ENCODE data around the gene PAQR8. TPM values are rescaled to one million over a fixed set of nuclear protein-coding genes. Genes with fewer than 3 reads are reported as not detected.

Gene PAQR8
- total and polyA plus RNA-seq, 2 of the 13 experiments (the other 11 are each of a cell fraction or from before 2014, with no cell fraction given): 37.7 to 50.7 TPM

DNA sequence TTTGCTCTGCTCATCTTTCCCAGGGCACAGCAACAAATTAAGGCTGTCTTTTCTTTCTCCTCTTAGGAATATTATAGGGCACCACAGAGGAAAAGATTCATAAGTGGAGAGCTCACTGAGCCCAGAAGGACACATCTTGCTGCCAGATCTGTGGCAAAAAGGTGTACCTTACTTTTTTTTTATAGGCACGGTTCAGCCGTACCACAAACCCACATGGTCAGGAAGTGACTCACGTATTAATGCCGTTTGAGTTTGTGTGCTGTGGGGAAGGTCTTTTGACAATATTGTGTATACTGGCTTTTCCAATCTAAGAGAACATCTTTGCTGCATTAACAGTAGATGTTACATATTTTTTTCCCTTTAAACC is 28.4 kb downstream of the PAQR8 start (continued):
- TF ChIP-seq KAT7 (CRISPR knock-in tag; IDR thresholded peaks at IDR 0.05; ENCODE audit: borderline replicate concordance) (no peak), ZBTB3 (CRISPR knock-in tag; IDR thresholded peaks at IDR 0.05; ENCODE audit: borderline replicate concordance, low read depth) (0 out of 2 replicates have a peak, but pooled peaks have one; percentile 48), HNF4A (CRISPR knock-in tag; IDR thresholded peaks at IDR 0.05) (0 out of 2 replicates have a peak, but pooled peaks have one; percentile 7), SALL2 (CRISPR knock-in tag; IDR thresholded peaks at IDR 0.05) (no peak), HNRNPLL (IDR thresholded peaks at IDR 0.05; ENCODE audit: low read depth, low read length, poor library complexity, severe bottlenecking) (no peak), NFRKB (IDR thresholded peaks at IDR 0.05) (no peak), ARNT2 (CRISPR knock-in tag; IDR thresholded peaks at IDR 0.05; ENCODE audit: low read depth) (no peak), ZSCAN29 (CRISPR knock-in tag; conservative IDR thresholded peaks at IDR 0.05) (no peak), MXD4 (CRISPR knock-in tag; IDR thresholded peaks at IDR 0.05) (no peak), GABPA (IDR thresholded peaks at IDR 0.05; ENCODE audit: low read depth, low read length) (no peak), GABPA (CRISPR knock-in tag; IDR thresholded peaks at IDR 0.05; ENCODE audit: low read depth) (no peak), ZC3H4 (CRISPR knock-in tag; IDR thresholded peaks at IDR 0.05; ENCODE audit: borderline replicate concordance) (no peak), ZEB1 (IDR thresholded peaks at IDR 0.05; ENCODE audit: insufficient replicate concordance, low read depth) (no peak), MAFF (IDR thresholded peaks at IDR 0.05; ENCODE audit: low read depth, low read length) (no peak), TMF1 (CRISPR knock-in tag; IDR thresholded peaks at IDR 0.05; ENCODE audit: low read depth) (no peak)
- TF ChIP-seq, protein P1, sequence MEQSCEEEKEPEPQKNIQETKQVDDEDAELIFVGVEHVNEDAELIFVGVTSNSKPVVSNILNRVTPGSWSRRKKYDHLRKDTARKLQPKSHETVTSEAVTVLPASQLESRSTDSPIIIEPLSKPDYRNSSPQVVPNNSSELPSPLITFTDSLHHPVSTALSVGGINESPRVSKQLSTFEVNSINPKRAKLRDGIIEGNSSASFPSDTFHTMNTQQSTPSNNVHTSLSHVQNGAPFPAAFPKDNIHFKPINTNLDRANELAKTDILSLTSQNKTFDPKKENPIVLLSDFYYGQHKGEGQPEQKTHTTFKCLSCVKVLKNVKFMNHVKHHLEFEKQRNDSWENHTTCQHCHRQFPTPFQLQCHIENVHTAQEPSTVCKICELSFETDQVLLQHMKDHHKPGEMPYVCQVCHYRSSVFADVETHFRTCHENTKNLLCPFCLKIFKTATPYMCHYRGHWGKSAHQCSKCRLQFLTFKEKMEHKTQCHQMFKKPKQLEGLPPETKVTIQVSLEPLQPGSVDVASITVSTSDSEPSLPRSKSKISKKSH (CRISPR knock-in tag; IDR thresholded peaks at IDR 0.05; ENCODE audit: borderline replicate concordance): no peak
- TF ChIP-seq, protein P2, sequence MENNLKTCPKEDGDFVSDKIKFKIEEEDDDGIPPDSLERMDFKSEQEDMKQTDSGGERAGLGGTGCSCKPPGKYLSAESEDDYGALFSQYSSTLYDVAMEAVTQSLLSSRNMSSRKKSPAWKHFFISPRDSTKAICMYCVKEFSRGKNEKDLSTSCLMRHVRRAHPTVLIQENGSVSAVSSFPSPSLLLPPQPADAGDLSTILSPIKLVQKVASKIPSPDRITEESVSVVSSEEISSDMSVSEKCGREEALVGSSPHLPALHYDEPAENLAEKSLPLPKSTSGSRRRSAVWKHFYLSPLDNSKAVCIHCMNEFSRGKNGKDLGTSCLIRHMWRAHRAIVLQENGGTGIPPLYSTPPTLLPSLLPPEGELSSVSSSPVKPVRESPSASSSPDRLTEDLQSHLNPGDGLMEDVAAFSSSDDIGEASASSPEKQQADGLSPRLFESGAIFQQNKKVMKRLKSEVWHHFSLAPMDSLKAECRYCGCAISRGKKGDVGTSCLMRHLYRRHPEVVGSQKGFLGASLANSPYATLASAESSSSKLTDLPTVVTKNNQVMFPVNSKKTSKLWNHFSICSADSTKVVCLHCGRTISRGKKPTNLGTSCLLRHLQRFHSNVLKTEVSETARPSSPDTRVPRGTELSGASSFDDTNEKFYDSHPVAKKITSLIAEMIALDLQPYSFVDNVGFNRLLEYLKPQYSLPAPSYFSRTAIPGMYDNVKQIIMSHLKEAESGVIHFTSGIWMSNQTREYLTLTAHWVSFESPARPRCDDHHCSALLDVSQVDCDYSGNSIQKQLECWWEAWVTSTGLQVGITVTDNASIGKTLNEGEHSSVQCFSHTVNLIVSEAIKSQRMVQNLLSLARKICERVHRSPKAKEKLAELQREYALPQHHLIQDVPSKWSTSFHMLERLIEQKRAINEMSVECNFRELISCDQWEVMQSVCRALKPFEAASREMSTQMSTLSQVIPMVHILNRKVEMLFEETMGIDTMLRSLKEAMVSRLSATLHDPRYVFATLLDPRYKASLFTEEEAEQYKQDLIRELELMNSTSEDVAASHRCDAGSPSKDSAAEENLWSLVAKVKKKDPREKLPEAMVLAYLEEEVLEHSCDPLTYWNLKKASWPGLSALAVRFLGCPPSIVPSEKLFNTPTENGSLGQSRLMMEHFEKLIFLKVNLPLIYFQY (CRISPR knock-in tag; IDR thresholded peaks at IDR 0.05; ENCODE audit: borderline replicate concordance): no peak; the same call in 1 of the 2 replicates
- TF ChIP-seq, protein P3, sequence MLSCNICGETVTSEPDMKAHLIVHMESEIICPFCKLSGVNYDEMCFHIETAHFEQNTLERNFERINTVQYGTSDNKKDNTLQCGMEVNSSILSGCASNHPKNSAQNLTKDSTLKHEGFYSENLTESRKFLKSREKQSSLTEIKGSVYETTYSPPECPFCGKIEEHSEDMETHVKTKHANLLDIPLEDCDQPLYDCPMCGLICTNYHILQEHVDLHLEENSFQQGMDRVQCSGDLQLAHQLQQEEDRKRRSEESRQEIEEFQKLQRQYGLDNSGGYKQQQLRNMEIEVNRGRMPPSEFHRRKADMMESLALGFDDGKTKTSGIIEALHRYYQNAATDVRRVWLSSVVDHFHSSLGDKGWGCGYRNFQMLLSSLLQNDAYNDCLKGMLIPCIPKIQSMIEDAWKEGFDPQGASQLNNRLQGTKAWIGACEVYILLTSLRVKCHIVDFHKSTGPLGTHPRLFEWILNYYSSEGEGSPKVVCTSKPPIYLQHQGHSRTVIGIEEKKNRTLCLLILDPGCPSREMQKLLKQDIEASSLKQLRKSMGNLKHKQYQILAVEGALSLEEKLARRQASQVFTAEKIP (CRISPR knock-in tag; IDR thresholded peaks at IDR 0.05; ENCODE audit: borderline replicate concordance): no peak
- TF ChIP-seq, protein P4, sequence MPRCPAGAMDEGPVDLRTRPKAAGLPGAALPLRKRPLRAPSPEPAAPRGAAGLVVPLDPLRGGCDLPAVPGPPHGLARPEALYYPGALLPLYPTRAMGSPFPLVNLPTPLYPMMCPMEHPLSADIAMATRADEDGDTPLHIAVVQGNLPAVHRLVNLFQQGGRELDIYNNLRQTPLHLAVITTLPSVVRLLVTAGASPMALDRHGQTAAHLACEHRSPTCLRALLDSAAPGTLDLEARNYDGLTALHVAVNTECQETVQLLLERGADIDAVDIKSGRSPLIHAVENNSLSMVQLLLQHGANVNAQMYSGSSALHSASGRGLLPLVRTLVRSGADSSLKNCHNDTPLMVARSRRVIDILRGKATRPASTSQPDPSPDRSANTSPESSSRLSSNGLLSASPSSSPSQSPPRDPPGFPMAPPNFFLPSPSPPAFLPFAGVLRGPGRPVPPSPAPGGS (CRISPR knock-in tag; IDR thresholded peaks at IDR 0.05): no peak
